Motor neuron (in vitro differentiated cells): ENCODE results near the gene TYSND1. TPM values are rescaled to one million over a fixed set of nuclear protein-coding genes. Genes with fewer than 3 reads are reported as not detected.
A peak's percentile ranks its signal among the peaks of the same experiment; 100 is the strongest.
"Not testable (repeated sequence)": the region's sequence is repeated elsewhere in the genome, so short reads cannot be mapped to it uniquely, and the experiment has no call there.

Source experiments
- ATAC-seq, 8 experiments: fragments of 200-7000 bp; cut with Tn5 transposase; replicated peaks in 6 of 8; 2 replicates each; pipeline ENCODE4 v1.8.0; 2021; ENCODE audit warnings: mild to moderate bottlenecking in 8 of 8, moderate library complexity in 8 of 8
- H3K27ac ChIP-seq, 2 donors: fragments of 250-450 bp; sonication (Bioruptor Pico); 2 replicates each; pipeline ENCODE4 v1.9.0; 2021; ENCODE audit warnings: antibody characterized with exemption in 2 of 2, mild to moderate bottlenecking in 2 of 2, moderate library complexity in 1 of 2
- H3K4me1 ChIP-seq, 2 donors: fragments of 250-450 bp; sonication (Bioruptor Pico); replicated peaks in 1 of 2; 2 replicates each; pipeline ENCODE4 v1.6.1; 2021; ENCODE audit warnings: antibody characterized with exemption in 2 of 2, mild to moderate bottlenecking in 2 of 2, moderate library complexity in 1 of 2
- H3K4me3 ChIP-seq, 5 donors: fragments of 250-450 bp; sonication (Bioruptor Pico); 2 replicates each; pipeline ENCODE4 v1.9.0; 2021; ENCODE audit warnings: antibody characterized with exemption in 5 of 5, mild to moderate bottlenecking in 5 of 5, moderate library complexity in 4 of 5
- WGBS, 10 experiments: fragments of 450-650 bp; shearing (Covaris generic); methylation state at CpG; one replicate each; pipeline ENCODE4 v1.0.0; 2022; 5-methylcytosine and 5-hydroxymethylcytosine counted together
- in situ Hi-C, 9 experiments: fragments of 400-800 bp; cut with MboI; loops; one replicate each; pipeline ENCODE4 v1.15.0; 2021; ENCODE audit warnings: low sequenced_read_pairs in 9 of 9, low pct_unique_long_range_greater_than_20kb in 2 of 9; ENCODE audit not compliant: unreplicated experiment in 9 of 9
- total RNA-seq, 8 experiments: library from RNA; unstranded; fragments of 300-600 nt; gene quantifications; 2 replicates each; pipeline versions ENCODE4 v1.2.3 to v1.2.4, GENCODE V29; 2022

Gene TYSND1
- total RNA-seq, 8 experiments from 2014 or later, result 5.2 to 15.9 (median 7.9) TPM

DNA sequence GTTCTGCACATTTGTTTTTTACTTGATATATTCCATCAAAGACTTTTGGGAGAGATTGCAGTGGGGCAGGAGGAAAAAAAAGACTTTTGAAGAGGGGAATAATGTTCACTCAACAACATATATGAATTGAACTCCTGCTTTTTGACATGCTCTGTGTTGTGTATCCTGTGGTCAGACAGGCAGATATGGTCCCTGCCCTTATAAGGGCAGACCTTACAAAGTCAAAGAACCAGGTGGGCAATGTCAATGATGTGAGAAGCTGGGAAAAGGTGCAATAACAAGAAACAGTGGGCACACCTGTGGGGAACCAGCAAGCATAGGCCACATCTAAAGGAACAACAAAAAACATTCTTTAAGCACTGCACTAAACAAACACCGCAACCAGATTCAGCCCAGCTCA, 22.1 kb downstream of the TYSND1 start:
- no peak overlapping the region for H3K27ac ChIP-seq
- 83 to 100% (median 100%) methylated on average over 1 of the region's 1 CpG; no CpG with 5 or more reads in 7 of the 10 experiments for WGBS, 10 experiments
- no peak for ATAC-seq
- peaks cover 4 to 6% of the 10 kb centered on the region in 2 donors for H3K4me1 ChIP-seq
- in situ Hi-C loops, result no loop called here
- no peak overlapping the region for H3K4me3 ChIP-seq

DNA sequence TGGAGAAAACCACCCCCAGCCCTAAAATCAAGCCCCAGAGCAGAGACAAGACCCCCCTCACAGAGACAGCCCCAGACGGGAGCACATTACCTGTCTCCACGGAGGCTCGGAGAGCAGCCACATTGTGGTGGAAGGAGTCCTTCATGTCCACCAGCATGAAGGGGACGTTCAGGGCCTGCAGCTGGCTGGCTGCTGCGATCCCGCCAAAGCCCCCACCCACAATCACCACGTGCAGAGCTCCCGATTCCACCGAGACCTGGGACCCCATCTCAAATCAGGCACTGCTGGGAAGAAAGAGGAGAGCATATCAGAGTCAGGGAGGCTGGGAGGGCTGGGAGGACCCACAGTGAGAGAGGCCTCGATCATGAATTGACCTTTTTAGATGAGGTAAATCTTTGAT, 22.7 kb downstream of the TYSND1 start:
- ATAC-seq, result no peak
- Histone ChIP-seq H3K4me1 (peaks cover 4 to 8% of the 10 kb centered on the region in 2 donors), H3K27ac (no peak overlapping the region), H3K4me3 (no peak overlapping the region)
- in situ Hi-C loops, result no loop called here
- 57% methylated on average over 1 of the region's 10 CpGs; no CpG with 5 or more reads in 9 of the 10 experiments for WGBS, 10 experiments

DNA sequence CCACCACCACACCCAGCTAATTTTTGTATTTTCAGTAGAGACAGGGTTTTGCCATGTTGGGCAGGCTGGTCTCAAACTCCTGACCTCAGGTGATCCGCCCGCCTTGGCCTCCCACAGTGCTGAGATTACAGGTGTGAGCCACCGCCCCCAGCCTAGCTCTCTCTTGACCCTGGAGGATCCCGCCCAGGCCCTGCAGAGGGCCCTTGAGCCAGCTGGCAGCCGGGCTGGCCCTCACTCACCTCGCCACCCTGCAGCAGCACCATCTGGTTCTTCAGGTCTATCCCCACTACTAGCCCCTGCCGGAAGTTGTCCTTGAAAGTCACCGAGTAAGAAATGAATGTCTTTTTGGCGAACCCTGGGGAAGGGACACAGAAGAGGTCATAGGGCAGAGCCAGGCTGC, 23.3 kb downstream of the TYSND1 start:
- H3K27ac ChIP-seq, H3K4me3 ChIP-seq, ATAC-seq, in situ Hi-C loops, H3K4me1 ChIP-seq: not testable (repeated sequence)
- WGBS, 10 experiments, result 60 to 100% (median 90%) methylated on average over 1 to 4 of the region's 9 CpGs; no CpG with 5 or more reads in 5 of the 10 experiments

DNA sequence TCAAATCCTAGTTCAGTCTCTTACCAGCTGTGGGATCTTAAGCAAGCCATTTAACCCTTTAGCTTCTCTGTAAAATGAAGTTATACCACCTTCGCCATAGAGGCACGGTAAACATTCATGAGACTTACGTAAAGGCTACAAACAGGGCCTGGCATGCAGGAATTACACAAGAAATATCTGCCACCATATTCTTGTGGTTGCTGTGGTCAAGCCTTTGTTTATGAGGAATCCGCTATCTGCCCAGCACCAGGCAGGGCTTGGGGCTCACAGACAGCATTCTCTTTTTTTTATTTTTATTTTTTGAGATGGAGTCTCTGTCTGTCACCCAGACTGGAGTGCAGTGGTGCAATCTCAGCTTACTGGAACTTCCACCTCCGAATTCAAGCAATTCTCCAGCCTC, 23.8 kb downstream of the TYSND1 start:
- H3K4me1 ChIP-seq, result peaks cover 4 to 8% of the 10 kb centered on the region in 2 donors
- ATAC-seq, result no peak
- no peak overlapping the region for H3K4me3 ChIP-seq
- in situ Hi-C loops, result no loop called here
- H3K27ac ChIP-seq, result no peak overlapping the region
- 93 to 100% (median 100%) methylated on average over 1 to 5 of the region's 5 CpGs; no CpG with 5 or more reads in 2 of the 10 experiments for WGBS, 10 experiments

DNA sequence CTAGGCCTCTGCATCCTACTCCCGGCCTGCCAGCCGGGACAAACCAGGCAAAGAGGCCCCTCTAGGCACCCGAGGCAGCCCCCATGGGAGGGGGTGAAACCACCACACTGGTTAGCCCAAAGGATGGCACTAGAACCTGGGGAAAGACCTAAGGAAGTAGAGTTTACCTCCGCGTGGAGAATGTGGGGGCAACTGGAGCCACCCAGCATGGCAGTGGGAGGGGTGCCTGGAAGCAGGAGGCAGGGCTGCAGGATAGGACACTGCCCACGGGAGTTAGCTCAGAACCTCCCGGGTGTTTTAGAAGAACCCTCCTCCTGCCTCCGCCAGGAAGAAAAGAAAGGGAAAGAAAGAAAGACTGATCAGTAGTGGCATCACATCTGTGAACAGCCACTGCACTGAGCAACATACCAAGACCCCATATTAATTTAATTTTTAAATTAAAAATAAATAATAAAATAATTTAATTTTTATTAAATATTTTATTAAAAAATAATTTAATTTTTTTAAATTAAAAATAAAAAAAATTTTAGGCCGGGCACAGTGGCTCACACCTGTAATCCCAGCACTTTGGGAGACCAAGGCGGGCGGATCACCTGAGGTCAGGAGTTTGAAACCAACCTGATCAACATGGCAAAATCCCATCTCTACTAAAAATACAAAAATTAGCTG, 25.1 kb downstream of the TYSND1 start:
- no peak overlapping the region for H3K4me3 ChIP-seq
- peaks cover 4 to 8% of the 10 kb centered on the region in 2 donors for H3K4me1 ChIP-seq
- in situ Hi-C loops, result no loop called here
- WGBS, 10 experiments, result 87 to 100% (median 91%) methylated on average over 3 to 9 of the region's 11 CpGs
- ATAC-seq, result no peak
- no peak overlapping the region for H3K27ac ChIP-seq

DNA sequence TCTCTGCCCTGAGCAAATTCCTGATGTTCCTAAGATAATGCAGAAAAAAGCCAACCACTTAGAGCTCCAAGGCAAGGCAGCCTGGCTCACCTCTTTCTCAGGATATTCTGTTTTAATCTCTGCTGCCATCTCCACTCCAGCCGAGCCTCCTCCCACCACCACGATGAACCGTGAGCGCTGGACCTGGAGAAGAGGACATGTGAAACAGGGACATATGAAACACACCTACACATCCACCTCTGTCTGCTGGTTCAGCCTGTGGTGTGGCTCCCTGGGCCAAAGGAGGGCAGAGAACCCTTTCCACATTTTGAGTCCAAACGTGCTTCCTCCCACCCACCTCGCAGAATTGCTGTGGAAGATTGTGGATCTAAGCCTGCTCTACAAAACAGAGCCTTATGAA, 26.1 kb downstream of the TYSND1 start:
- Histone ChIP-seq H3K27ac (no peak overlapping the region), H3K4me3 (no peak overlapping the region), H3K4me1 (peaks cover 4 to 8% of the 10 kb centered on the region in 2 donors)
- ATAC-seq, result no peak
- in situ Hi-C loops, result no loop called here
- 86 to 100% (median 97%) methylated on average over 1 to 6 of the region's 6 CpGs; no CpG with 5 or more reads in 6 of the 10 experiments for WGBS, 10 experiments

DNA sequence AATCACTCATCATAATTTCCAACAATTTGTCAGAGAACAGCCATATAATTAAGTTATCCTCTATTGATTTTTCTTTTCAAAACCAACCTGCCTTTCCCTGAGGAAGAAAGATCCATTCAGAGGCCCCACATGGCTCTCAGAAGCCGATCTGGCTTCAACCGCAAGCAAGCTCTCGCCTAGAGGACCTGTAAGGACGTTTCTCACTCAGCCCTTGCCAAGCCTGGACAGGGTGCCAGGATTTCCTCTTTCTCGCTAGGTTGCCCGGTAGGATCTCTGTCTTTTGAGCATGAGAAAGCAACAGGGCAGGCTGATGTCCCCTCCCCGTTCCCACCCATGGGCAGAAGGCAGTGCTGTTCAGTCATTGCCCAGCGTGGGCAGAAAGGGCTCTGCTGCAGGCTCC, 26.9 kb downstream of the TYSND1 start:
- peak in 1 of 8 experiments; percentile 42 for ATAC-seq
- no peak overlapping the region for H3K27ac ChIP-seq
- peaks cover 4 to 8% of the 10 kb centered on the region in 2 donors for H3K4me1 ChIP-seq
- in situ Hi-C loops, result no loop called here
- WGBS, 10 experiments, result 52 to 85% (median 74%) methylated on average over 3 to 7 of the region's 8 CpGs; no CpG with 5 or more reads in 3 of the 10 experiments
- no peak overlapping the region for H3K4me3 ChIP-seq

DNA sequence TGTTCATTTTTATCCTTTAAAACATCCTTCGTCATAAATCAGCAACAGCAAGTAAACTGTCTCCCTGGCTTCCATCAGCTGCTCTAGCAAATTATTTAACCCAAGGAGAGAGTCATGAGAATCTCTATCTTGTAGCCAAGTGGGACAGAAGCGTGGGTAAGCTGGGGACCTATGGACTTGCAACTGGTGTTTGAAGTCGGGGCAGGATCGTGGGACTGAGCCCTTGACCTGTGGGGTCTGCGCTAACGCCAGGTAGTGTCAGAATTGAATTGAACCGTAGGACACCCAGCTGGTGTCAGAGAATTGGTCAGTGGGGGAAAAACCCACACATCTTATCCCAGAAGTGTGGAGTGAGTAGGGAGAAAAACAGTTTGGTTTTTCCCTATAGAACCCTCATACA, 27.3 kb downstream of the TYSND1 start:
- Histone ChIP-seq H3K27ac (no peak overlapping the region), H3K4me1 (peaks cover 4 to 8% of the 10 kb centered on the region in 2 donors), H3K4me3 (no peak overlapping the region)
- ATAC-seq, result no peak
- 80 to 100% (median 90%) methylated on average over 1 to 5 of the region's 7 CpGs; no CpG with 5 or more reads in 3 of the 10 experiments for WGBS, 10 experiments
- in situ Hi-C loops, result no loop called here

DNA sequence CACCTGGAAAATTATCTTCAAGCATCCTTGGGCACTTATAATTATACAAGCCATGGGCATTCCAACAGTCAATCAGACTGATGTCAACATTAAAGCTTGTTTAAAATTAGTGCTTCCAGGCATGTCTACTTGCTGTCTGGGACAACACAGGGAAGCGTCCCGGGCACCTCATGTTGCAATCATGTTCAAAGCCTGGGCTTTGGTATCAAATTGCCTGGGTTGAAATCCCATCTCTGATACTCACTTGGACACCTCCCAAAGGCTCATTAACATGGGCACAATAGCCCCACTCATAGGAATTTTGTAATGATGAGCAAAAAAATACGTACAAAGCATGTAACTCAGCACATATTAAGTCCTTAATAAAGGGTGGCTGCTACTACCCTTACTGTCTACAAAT, 28.3 kb downstream of the TYSND1 start:
- no peak overlapping the region for H3K27ac ChIP-seq
- H3K4me3 ChIP-seq, result no peak overlapping the region
- H3K4me1 ChIP-seq, result peaks cover 4 to 8% of the 10 kb centered on the region in 2 donors
- 52 to 100% (median 80%) methylated on average over 1 to 3 of the region's 3 CpGs; no CpG with 5 or more reads in 5 of the 10 experiments for WGBS, 10 experiments
- in situ Hi-C loops, result no loop called here
- ATAC-seq, result peak in 1 of 8 experiments; percentile 16

DNA sequence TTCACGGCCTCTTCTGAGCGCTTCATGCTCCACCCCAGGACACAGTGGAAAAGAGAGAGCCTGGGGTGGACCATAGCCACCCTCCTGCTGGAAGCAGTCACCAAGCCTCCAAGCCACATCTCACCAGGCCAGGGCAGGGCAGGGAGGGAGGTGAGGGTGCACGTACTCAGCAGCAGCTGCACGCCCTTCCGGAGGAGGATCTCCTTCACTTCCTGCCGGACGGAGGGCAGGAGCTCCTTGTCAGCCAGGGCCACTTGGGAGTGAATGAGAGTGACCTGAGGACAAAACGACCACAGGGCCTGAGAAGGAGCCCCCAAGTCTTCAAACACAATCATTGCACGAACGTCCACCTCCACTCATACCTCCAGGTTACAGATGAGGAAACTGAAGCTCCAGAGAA, 28.9 kb downstream of the TYSND1 start:
- H3K4me1 ChIP-seq, result peaks cover 4 to 8% of the 10 kb centered on the region in 2 donors
- 40 to 93% (median 78%) methylated on average over 1 to 4 of the region's 10 CpGs; no CpG with 5 or more reads in 6 of the 10 experiments for WGBS, 10 experiments
- in situ Hi-C loops, result no loop called here
- H3K4me3 ChIP-seq, result no peak overlapping the region
- ATAC-seq, result no peak
- H3K27ac ChIP-seq, result no peak overlapping the region

DNA sequence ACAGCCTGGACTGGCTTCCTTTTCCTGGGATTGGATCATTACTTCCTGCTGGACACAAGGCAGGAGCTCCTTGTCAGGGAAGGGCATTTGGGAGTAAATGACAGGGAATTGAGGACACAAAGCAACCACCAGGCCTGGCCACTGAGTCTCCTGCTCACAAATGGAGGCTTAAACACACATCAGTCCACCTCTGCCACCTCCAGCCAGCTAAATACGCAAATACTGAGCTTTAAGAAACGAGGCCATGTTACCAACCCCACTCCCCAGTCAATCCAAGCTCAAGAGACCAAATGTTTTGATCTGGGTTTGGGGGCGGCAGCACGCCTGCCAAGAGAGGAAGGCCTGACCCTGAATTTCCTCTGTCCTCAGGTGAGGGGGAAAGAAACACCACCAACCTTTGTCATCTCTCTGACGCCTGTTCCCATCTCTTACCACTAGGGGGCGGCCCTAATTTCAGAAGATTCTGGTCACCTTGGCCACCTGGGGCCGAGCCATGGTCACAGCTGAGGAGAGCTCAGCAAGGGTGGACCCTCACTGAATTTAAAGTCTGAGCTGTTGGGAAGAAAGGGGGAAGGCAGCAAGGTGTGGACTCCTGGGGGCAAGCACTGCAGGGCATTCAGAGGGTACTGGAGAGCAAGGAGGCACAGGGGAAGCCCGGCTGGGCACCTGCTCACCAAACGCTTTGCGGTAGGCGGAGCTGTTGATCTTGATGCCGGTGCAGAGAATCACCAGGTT, 30.4 kb downstream of the TYSND1 start:
- H3K27ac ChIP-seq, result no peak overlapping the region
- H3K4me1 ChIP-seq, result peaks cover 4 to 8% of the 10 kb centered on the region in 2 donors
- WGBS, 10 experiments, result 9 to 80% (median 59%) methylated on average over 3 to 6 of the region's 12 CpGs; no CpG with 5 or more reads in 2 of the 10 experiments
- no peak overlapping the region for H3K4me3 ChIP-seq
- in situ Hi-C loops, result no loop called here
- ATAC-seq, result peak in 7 of 8 experiments; percentile 49 to 86 (median 58)

DNA sequence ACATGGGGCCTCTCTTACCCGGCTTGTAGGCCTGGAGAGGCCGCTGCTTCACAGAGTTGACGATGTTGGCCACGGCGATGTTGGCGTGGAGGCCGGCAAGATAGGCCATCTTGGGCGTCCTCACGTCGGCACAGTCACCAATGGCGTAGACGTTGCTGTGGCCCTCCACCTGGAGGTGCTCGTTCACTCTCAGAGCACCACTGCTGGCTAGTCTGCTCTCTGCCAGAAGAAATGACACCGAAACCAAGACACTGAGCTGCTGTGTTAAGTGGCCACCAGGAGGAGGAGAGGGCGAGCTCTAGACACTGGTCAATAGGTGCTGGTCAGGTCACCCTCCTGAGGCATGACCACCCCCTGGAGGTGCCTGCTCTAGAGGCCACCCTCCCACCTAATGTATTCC, 31.6 kb downstream of the TYSND1 start:
- no peak for ATAC-seq
- peaks cover 3 to 6% of the 10 kb centered on the region in 2 donors for H3K4me1 ChIP-seq
- no peak overlapping the region for H3K27ac ChIP-seq
- no peak overlapping the region for H3K4me3 ChIP-seq
- in situ Hi-C loops, result no loop called here
- 85 to 90% methylated on average over 2 to 4 of the region's 15 CpGs; no CpG with 5 or more reads in 8 of the 10 experiments for WGBS, 10 experiments

DNA sequence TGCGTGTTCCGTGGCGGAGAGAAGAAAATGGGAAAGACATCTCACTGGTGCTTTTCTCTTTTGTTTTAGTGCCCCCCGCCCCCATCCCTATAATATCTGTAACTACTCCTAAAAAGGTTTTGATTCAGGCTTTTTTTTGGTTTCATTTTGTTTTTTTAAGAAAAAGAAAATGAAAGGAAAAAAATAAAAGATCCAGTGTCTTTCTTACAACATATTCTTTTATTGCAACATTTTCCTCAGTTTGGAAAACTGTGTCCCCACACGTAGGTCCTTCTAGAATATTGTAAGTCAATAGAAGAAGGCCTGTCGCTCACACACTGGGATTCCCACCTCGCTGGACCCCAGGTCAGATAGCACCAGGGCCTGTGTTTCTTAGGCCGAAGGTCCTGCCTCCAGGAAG, 34.4 kb downstream of the TYSND1 start:
- H3K4me3 ChIP-seq, result no peak overlapping the region
- H3K4me1 ChIP-seq, result no peaks in the 10 kb centered on the region
- in situ Hi-C loops, result no loop called here
- ATAC-seq, result no peak
- 80 to 100% (median 97%) methylated on average over 2 to 7 of the region's 8 CpGs for WGBS, 10 experiments
- H3K27ac ChIP-seq, result no peak overlapping the region
